ENCODE results near the gene APOBEC3F. TPM values are rescaled to one million over a fixed set of nuclear protein-coding genes. Genes with fewer than 3 reads are reported as not detected.
A peak's percentile ranks its signal among the peaks of the same experiment; 100 is the strongest.
"Not testable (repeated sequence)": the region's sequence is repeated elsewhere in the genome, so short reads cannot be mapped to it uniquely, and the experiment has no call there.

The APOBEC3F gene
- total RNA-seq, 1 donor: 8.9 TPM

GRCh38 chr22:39068033-39068785 is 27.5 kb downstream of the APOBEC3F start:
- no peak for DNase-seq (ENCODE audit: low read depth in 2 of 3, low spot score in 2 of 3)

- no peak for DNase-seq (ENCODE audit: low read depth in 2 of 3, low spot score in 2 of 3)
Measured at GRCh38 chr22:39070186-39070585, 29.5 kb downstream of the APOBEC3F start.

GRCh38 chr22:39072581-39072981 is 31.9 kb downstream of the APOBEC3F start:
- DNase-seq (ENCODE audit: low read depth in 2 of 3, low spot score in 2 of 3): not testable (repeated sequence)

- DNase-seq (ENCODE audit: low read depth in 2 of 3, low spot score in 2 of 3): no peak
Measured at GRCh38 chr22:39073981-39074380, 33.3 kb downstream of the APOBEC3F start.

GRCh38 chr22:39076155-39077025 is 35.7 kb downstream of the APOBEC3F start:
- not testable (repeated sequence) for DNase-seq (ENCODE audit: low read depth in 2 of 3, low spot score in 2 of 3)

- peak in 2 of 3 donors; percentile 67 to 86 for DNase-seq (ENCODE audit: low read depth in 2 of 3, low spot score in 2 of 3)
Measured at GRCh38 chr22:39077026-39077840, 36.6 kb downstream of the APOBEC3F start, which contains the start of gene APOBEC3G. APOBEC3G (plus strand) TSS chr22:39077275; CDS start chr22:39077362, 87 bp downstream.

GRCh38 chr22:39077912-39078311 is 37.2 kb downstream of the APOBEC3F start:
- DNase-seq (ENCODE audit: low read depth in 2 of 3, low spot score in 2 of 3): not testable (repeated sequence)

- DNase-seq (ENCODE audit: low read depth in 2 of 3, low spot score in 2 of 3): no peak
Measured at GRCh38 chr22:39078329-39078728, 37.7 kb downstream of the APOBEC3F start.

- DNase-seq (ENCODE audit: low read depth in 2 of 3, low spot score in 2 of 3): not testable (repeated sequence)
Measured at GRCh38 chr22:39079054-39079637, 38.5 kb downstream of the APOBEC3F start.

- no peak for DNase-seq (ENCODE audit: low read depth in 2 of 3, low spot score in 2 of 3)
Measured at GRCh38 chr22:39080052-39080762, 39.5 kb downstream of the APOBEC3F start.

- DNase-seq (ENCODE audit: low read depth in 2 of 3, low spot score in 2 of 3): no peak
Measured at GRCh38 chr22:39081016-39081415, 40.4 kb downstream of the APOBEC3F start.

GRCh38 chr22:39081598-39081997 is 40.9 kb downstream of the APOBEC3F start:
- DNase-seq (ENCODE audit: low read depth in 2 of 3, low spot score in 2 of 3): no peak

GRCh38 chr22:39083212-39084165 is 42.8 kb downstream of the APOBEC3F start:
- no peak for DNase-seq (ENCODE audit: low read depth in 2 of 3, low spot score in 2 of 3)

GRCh38 chr22:39084666-39085065 is 44.0 kb downstream of the APOBEC3F start:
- DNase-seq (ENCODE audit: low read depth in 2 of 3, low spot score in 2 of 3): no peak

- DNase-seq (ENCODE audit: low read depth in 2 of 3, low spot score in 2 of 3): no peak
Measured at GRCh38 chr22:39087098-39087497, 46.4 kb downstream of the APOBEC3F start.

GRCh38 chr22:39087881-39088684 is 47.4 kb downstream of the APOBEC3F start:
- no peak for DNase-seq (ENCODE audit: low read depth in 2 of 3, low spot score in 2 of 3)

GRCh38 chr22:39088685-39089032 is 48.0 kb downstream of the APOBEC3F start:
- no peak for DNase-seq (ENCODE audit: low read depth in 2 of 3, low spot score in 2 of 3)

GRCh38 chr22:39089928-39090327 is 49.3 kb downstream of the APOBEC3F start:
- DNase-seq (ENCODE audit: low read depth in 2 of 3, low spot score in 2 of 3): no peak

Data from hematopoietic multipotent progenitor cell (in vitro differentiated cells).